HG03342 (cell line): ENCODE data around the gene CTAG1A.
"Not testable (repeated sequence)": the region's sequence is repeated elsewhere in the genome, so short reads cannot be mapped to it uniquely, and the experiment has no call there.

Experiments
- ATAC-seq: cut with Tn5 transposase; IDR thresholded peaks from one replicate; pipeline ENCODE4 v1.9.1; 2021; ENCODE audit warnings: mild to moderate bottlenecking, moderate library complexity; ENCODE audit not compliant: unreplicated experiment

Gene CTAG1A

DNA sequence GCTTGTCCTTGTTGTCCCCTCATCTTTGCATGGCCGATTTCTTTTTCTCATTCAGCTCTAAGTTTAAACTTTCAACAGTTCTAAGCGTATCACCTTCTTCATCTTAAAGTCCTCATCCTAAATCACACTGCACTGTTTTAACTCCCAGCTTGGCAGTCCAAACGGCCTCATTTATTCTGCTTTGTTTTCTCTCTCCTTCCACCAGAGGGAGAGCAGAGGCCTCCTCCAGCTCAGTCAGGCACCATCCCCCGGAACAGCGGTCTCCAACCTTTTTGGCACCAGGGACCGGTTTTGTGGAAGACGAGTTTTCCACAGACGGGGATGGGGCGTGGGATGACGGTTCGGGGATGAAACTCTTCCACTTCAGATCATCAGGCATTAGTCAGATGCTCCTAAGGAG, 14.6 kb upstream of the CTAG1A start:
- ATAC-seq = not testable (repeated sequence)

GRCh38 chrX:154573061-154573460, 11.9 kb upstream of the CTAG1A start:
- not testable (repeated sequence) for ATAC-seq

DNA sequence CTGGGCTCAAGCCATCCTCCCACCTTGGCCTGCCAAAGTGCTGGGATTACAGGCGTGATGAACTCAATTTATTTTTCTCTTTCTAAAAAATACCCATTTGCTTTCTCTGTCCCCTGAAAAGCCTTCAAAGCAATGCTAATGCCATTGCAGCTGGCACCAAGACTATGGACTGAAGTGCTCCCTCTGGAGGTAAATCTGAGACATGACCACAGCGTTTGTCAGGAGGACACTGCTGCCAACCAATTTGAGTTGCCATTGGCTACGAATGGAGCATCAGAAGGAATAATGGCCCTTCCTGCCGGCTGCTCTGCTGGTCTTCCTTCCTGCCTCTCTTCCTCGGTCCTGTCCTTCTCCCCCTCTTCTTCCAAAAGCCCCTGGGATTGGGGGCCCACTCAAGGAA, 9.9 kb upstream of the CTAG1A start:
- ATAC-seq = not testable (repeated sequence)

- ATAC-seq = not testable (repeated sequence)
Observed at GRCh38 chrX:154582994-154583393, 1.9 kb upstream of the CTAG1A start.

DNA sequence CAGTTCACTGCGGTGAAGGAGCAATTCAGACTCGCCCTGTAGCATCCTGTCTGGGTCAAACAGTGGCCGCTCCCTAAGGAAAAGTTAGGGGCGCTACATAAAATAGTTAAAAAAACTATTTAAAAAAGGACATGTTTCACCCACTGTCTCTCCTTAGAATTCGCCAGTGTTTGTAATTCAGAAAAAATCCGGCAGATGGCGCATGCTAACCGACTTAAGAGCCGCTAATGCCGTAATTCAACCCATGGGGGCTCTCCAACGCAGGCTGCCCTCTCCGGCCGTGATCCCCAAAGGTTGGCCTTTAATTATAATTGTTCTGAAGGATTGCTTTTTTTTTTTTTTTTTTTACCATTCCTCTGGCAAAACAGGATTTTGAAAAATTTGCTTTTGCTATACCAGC, 5.5 kb downstream of the CTAG1A start:
- not testable (repeated sequence) for ATAC-seq

- no peak for ATAC-seq
Observed at GRCh38 chrX:154592505-154592904, 7.6 kb downstream of the CTAG1A start.

DNA sequence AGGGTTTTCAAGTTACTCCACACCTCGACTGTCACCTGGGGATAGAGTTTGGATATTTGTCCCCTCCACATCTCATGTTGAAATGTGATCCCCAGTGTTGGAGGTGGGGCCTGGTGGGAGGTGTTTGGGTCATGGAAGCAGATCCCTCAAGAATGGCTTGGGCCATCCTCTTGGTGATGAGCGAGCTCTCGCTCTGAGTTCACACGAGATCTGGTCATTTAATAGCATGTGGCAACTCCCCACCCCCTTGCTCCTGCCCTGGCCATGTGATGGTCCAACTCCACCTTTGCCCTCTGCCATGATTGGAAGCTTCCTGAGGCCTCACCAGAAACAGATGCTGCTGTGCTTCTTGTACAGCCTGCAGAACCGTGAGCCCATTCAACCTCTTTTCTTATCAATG, 8.3 kb downstream of the CTAG1A start:
- no peak for ATAC-seq

DNA sequence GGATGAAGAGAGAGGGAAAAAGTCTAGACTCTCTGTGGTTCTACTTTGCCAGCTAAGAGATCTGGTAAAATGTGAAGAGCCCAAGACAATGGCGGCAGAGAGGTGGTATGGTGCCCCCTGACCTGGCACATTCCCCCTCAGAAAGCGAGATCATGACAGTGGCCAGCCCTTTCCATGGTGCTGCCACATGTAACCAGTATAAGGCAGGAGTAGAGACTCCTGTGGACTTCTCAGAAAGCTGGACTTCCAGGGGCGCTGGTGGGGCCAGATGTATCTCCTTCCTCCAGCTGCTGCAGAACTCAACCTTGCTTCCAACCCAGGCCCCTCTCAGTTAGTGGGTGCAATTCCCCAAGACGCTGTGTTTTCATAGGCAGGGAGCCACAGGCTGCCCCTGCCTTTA, 9.6 kb downstream of the CTAG1A start:
- no peak for ATAC-seq

GRCh38 chrX:154595559-154596249, 10.8 kb downstream of the CTAG1A start:
- ATAC-seq = no peak

GRCh38 chrX:154596290-154596929, 11.5 kb downstream of the CTAG1A start:
- no peak for ATAC-seq

GRCh38 chrX:154597221-154597620, 12.3 kb downstream of the CTAG1A start:
- ATAC-seq = no peak

DNA sequence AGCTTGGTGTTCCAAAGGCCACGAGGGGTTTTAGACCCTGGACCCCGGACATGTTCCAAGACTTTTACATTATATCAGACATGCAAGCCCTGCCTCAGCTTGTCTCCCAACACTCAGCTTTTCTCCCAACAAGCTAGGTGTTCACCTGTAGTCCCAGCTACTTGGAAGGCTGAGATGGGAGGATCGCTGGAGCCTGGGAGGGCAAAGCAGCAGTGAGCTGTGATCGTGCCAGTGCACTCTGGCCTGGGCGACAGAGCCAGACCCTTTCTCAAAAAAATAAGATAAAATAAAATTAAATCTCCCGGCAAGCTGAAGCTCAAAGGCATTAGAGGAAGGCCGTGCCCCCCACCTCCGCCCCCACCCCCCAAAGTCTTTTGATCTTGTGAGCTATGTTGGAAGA, 13.7 kb downstream of the CTAG1A start:
- ATAC-seq = no peak

GRCh38 chrX:154599531-154599930, 14.6 kb downstream of the CTAG1A start:
- ATAC-seq = no peak

DNA sequence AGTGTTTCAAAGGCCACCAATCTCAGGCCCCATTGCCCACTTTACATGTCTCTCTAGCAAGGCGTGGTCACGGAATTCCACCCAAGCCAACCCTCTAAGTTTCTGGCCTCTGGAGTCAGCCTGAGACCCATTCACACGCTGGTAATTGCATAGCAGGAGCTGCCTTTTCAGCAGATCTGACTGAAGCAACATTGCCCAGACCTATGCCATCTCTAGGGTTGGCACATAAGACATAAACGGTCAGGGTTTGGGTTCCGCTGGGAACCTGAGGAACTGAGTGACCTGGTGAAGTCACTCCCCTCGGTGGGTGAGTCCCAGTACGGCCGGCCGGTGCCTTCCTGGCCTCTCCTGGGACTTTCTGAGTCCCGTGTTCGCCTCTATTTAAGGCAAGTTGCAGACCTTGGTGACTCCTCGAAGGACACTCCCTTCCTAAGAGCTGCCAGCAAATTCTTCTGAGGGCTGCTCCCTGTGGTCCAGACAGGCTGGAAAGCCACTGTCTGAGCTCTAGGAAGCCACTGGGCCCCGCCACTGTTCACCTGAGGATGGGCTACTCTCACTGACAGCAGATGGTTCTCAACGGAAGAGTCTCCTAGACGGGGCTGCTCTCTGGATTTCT, 15.9 kb downstream of the CTAG1A start:
- ATAC-seq = no peak

DNA sequence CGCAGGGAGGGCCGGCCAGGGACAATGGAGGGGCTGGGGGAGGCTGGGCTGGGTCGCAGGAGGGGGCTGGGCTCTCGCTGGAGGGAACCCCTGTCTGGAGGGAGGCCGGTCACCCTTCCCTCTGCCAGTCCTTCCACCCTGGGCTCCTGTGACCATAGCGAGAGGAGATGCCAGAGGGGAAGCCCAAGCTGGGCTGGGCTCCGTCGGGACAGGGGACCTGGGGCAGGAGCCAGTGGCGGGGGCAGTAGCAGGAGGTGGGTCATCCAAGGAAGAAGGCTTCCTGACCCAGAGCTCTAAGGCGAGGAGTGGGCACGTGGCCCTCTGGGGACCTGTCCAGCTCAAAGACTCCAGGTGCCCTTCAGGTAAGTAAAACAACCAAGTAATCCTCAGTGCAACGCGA, 17.3 kb downstream of the CTAG1A start:
- no peak for ATAC-seq

- no peak for ATAC-seq
Observed at GRCh38 chrX:154602766-154603437, 18.0 kb downstream of the CTAG1A start.

- no peak for ATAC-seq
Observed at GRCh38 chrX:154603438-154604430, 18.8 kb downstream of the CTAG1A start.

GRCh38 chrX:154605566-154605965, 20.6 kb downstream of the CTAG1A start:
- no peak for ATAC-seq

DNA sequence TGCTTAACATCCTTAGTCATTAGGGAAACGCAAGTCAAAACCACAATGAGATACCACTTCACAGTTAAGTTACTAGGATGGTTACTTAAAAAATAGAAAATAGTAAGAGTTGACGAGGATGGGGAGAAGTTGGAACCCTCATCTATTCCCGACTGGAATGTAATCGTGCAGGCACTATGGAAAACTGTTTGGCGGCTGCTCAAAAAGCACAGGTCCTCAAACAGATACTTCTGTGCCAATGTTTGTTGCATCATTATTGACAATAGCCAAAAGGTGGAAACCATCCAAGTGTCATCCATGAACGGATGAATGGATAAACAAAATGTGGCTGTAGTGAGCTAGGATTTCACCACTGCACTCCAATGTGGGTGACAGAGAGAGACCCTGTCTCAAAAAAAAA, 22.4 kb downstream of the CTAG1A start:
- no peak for ATAC-seq

DNA sequence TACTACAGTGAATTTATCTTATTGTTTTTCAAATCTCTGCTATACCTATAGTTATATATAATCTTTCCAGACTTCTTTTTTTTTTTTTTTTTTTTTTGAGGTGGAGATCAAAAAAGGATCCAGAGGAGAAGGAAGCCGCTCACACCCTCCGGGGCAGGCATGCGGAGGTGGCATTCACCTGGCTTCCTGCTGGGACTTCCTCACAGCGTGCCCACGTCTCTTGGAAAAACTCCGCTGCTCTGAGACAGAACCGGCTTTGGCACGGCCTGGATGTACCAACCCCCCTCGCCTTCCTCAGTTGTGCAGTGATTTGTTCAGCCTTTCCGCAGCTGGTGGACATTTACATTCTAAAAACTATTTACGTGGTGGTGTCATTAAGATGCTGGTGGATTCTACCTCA, 23.0 kb downstream of the CTAG1A start:
- ATAC-seq = not testable (repeated sequence)
